ENCODE results near the gene CCR7. TPM values are rescaled to one million over a fixed set of nuclear protein-coding genes. Genes with fewer than 3 reads are reported as not detected.

CCR7 gene
- total RNA-seq, 2 donors from 2014 or later: 0.72 to 1.9 TPM

DNA sequence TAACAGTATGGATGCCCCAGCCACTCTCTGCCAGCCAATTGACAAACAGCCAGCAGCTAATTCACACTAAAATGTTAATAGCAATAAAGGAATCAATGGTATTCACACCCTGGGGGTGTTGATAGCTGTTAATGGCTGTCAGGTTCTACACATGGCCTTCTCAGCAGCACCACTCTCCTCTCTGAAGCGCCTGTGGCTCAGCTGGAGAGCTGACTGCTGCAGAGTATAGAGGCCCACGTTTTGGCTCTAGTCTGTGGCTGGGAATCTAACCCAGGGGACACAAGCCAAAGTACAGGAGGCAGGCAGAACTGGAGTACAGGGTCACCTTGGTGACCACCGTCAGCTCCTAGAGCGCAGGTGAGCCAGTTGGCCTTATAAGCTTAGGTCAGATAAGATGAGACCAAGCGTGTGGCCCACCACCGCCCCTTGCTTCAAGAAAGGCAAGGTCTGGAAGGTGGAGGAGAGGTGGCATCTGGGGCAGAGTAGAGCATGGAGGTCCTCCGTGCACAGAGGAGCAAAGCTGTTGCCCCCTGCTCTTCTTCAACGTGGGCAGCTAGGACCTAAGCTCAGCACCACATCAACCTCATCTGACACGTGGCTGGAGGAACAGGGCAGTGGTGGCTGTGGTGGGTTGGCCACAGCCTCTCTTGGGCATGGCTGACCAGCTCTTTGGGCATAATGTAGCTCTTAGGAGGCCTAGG, 25.4 kb downstream of the CCR7 start:
- Histone ChIP-seq H3K4me1 (no peaks in the 10 kb centered on the region), H3K9me3 (no peaks in the 10 kb centered on the region), H3K36me3 (no peaks in the 10 kb centered on the region), H3K4me3 (no peak overlapping the region), H3K27ac (no peak overlapping the region), H3K9ac (ENCODE audit: low read depth in 2 of 2, low read length in 2 of 2) (no peak overlapping the region), H3K27me3 (no peaks in the 10 kb centered on the region)
- intact Hi-C loops (cut with DNase I): no loop called here
- no peak for DNase-seq
- TF ChIP-seq CTCF (IDR thresholded peaks at IDR 0.05): no peak

GRCh38 chr17:40538936-40539705, 26.2 kb downstream of the CCR7 start:
- Histone ChIP-seq H3K4me1 (no peaks in the 10 kb centered on the region), H3K4me3 (no peak overlapping the region), H3K9me3 (no peaks in the 10 kb centered on the region), H3K27me3 (no peaks in the 10 kb centered on the region), H3K36me3 (no peaks in the 10 kb centered on the region), H3K27ac (no peak overlapping the region), H3K9ac (ENCODE audit: low read depth in 2 of 2, low read length in 2 of 2) (no peak overlapping the region)
- DNase-seq: no peak
- TF ChIP-seq CTCF (IDR thresholded peaks at IDR 0.05): no peak
- intact Hi-C loops (cut with DNase I): no loop called here

DNA sequence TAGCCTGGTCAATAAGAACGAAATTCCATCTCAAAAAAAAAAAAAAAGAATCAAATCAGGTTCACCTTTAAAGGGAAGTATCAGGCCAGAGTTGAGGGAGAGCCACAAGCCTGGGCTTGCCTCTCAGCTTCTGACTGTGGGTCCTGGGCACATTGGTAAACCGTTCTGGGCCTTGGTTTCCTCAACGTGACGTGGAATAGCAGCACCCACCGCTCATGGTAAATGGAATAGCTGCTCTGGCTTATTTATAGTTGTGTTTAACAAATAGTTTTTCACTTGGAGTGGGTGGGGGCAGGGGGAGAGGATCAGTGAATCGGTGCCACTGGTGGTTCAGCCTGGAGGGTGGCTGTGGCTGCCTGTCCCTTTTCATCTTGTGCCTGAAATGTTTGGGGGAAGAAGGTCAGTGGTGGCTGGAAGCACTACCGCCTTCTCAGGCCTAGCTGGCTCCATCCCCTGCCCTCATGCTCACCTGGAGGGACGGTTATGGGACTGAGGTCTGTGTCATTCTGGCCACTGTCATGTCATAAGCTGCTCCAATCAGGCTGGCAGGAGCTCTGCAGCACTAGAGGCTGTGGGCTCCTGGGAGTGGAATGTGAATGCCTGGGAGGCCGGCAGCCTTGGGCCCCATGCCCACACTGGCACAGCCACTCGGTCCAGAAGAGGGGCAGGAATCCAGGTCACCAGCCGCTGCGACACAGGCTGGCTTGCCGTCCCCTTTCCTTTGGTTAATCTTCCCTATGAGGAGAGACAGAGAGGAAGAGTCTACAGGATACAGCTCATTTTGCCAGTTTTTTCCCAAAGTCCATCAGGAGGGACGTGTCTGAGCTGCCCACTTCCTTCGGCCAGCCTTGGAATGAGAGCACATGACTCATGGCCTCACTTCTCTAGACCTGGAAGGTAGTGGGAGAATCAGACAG, 27.0 kb downstream of the CCR7 start:
- Histone ChIP-seq H3K9me3 (no peaks in the 10 kb centered on the region), H3K4me1 (peaks cover 3% of the 10 kb centered on the region), H3K4me3 (no peak overlapping the region), H3K27ac (no peak overlapping the region), H3K27me3 (no peaks in the 10 kb centered on the region), H3K36me3 (no peaks in the 10 kb centered on the region), H3K9ac (ENCODE audit: low read depth in 2 of 2, low read length in 2 of 2) (no peak overlapping the region)
- DNase-seq: no peak
- no peak for TF ChIP-seq CTCF (IDR thresholded peaks at IDR 0.05)
- intact Hi-C loops (cut with DNase I): no loop called here

GRCh38 chr17:40536295-40537171, 28.7 kb downstream of the CCR7 start:
- peaks cover 6% of the 10 kb centered on the region for H3K4me1 ChIP-seq
- no peaks in the 10 kb centered on the region for H3K27me3 ChIP-seq
- intact Hi-C loops (cut with DNase I): no loop called here
- no peak overlapping the region for H3K27ac ChIP-seq
- H3K9ac ChIP-seq (ENCODE audit: low read depth in 2 of 2, low read length in 2 of 2): peak overlapping the region in 1 of 2 donors; percentile 24
- DNase-seq: no peak
- no peak for TF ChIP-seq CTCF (IDR thresholded peaks at IDR 0.05)
- H3K36me3 ChIP-seq: no peaks in the 10 kb centered on the region
- H3K4me3 ChIP-seq: no peak overlapping the region
- no peaks in the 10 kb centered on the region for H3K9me3 ChIP-seq

Data from colonic mucosa (tissue), 4 donors.